Erythroblast (primary cell): ENCODE results near the gene PRORP.
"Not testable (repeated sequence)": the region's sequence is repeated elsewhere in the genome, so short reads cannot be mapped to it uniquely, and the experiment has no call there.

ENCODE experiments used
- GATA1 ChIP-seq: IDR thresholded peaks from 2 replicates; pipeline ENCODE4 v1.6.1; 2011; ENCODE audit warnings: low read depth, mild to moderate bottlenecking, control low read depth, low read length, moderate library complexity
- POLR2A ChIP-seq: IDR thresholded peaks from 2 replicates; pipeline ENCODE4 v1.6.1; 2011; ENCODE audit warnings: mild to moderate bottlenecking, low read length

- TF ChIP-seq POLR2A, GATA1: not testable (repeated sequence)
Measured at GRCh38 chr14:35094645-35095044, 27.7 kb upstream of the PRORP start.
